ENCODE measurements around the gene COX7A2L.

COX7A2L gene

GRCh38 chr2:42310007-42310515 is 51.0 kb downstream of the COX7A2L start:
- Histone ChIP-seq H3K4me2 (ENCODE audit: low read length) (no peak overlapping the region), H3K36me3 (ENCODE audit: insufficient read depth, low read length) (peaks cover 11% of the 10 kb centered on the region; the same call in 1 of the 2 replicates), H3K9ac (ENCODE audit: low read length) (no peak overlapping the region), H3K27me3 (ENCODE audit: insufficient read depth, low read length) (no peaks in the 10 kb centered on the region), H2AFZ (ENCODE audit: low read length) (no peak overlapping the region), H3K4me1 (ENCODE audit: insufficient read depth, low read length, severe bottlenecking) (no peaks in the 10 kb centered on the region), H3K79me2 (ENCODE audit: insufficient read depth, low read length) (no peaks in the 10 kb centered on the region), H3K27ac (ENCODE audit: low read depth, low read length, poor library complexity, severe bottlenecking) (no peak overlapping the region), H4K20me1 (ENCODE audit: insufficient read depth, low read length) (no peaks in the 10 kb centered on the region), H3F3A (ENCODE audit: insufficient read depth, low read length) (no peaks in the 10 kb centered on the region), H3K9me3 (ENCODE audit: low read length) (no peaks in the 10 kb centered on the region), H3K9me2 (ENCODE audit: low read depth, low read length) (no peaks in the 10 kb centered on the region), H3K4me3 (ENCODE audit: low read depth, low read length, poor library complexity, severe bottlenecking) (no peak overlapping the region)
- TF ChIP-seq, protein P1, sequence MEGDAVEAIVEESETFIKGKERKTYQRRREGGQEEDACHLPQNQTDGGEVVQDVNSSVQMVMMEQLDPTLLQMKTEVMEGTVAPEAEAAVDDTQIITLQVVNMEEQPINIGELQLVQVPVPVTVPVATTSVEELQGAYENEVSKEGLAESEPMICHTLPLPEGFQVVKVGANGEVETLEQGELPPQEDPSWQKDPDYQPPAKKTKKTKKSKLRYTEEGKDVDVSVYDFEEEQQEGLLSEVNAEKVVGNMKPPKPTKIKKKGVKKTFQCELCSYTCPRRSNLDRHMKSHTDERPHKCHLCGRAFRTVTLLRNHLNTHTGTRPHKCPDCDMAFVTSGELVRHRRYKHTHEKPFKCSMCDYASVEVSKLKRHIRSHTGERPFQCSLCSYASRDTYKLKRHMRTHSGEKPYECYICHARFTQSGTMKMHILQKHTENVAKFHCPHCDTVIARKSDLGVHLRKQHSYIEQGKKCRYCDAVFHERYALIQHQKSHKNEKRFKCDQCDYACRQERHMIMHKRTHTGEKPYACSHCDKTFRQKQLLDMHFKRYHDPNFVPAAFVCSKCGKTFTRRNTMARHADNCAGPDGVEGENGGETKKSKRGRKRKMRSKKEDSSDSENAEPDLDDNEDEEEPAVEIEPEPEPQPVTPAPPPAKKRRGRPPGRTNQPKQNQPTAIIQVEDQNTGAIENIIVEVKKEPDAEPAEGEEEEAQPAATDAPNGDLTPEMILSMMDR (IDR thresholded peaks at IDR 0.05; ENCODE audit: low read length): no peak
- no peak for TF ChIP-seq EZH2 (IDR thresholded peaks at IDR 0.05; ENCODE audit: borderline replicate concordance, low read length)

DNA sequence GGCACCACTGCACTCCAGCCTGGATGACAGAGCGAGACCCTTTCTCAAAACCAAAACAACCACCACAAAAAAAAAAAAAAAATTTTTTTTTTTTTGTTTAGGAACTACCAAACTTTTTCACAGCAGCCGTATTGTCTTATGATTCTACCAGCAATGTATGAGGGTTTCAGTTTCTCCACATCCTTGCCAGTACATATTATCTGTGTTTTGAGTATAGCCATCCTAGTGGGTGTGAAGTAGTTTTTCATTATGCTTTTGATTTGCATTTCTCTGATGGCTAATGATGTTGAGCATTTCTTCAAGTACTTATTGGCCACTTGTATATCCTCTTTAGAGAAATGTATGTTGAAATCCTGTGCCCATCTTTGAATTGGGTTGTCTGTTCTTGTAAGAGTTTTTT is 51.7 kb downstream of the COX7A2L start:
- Histone ChIP-seq H3K4me1 (ENCODE audit: insufficient read depth, low read length, severe bottlenecking) (no peaks in the 10 kb centered on the region), H3K36me3 (ENCODE audit: insufficient read depth, low read length) (peaks cover 14% of the 10 kb centered on the region), H3K4me2 (ENCODE audit: low read length) (no peak overlapping the region), H4K20me1 (ENCODE audit: insufficient read depth, low read length) (no peaks in the 10 kb centered on the region), H3F3A (ENCODE audit: insufficient read depth, low read length) (no peaks in the 10 kb centered on the region), H3K79me2 (ENCODE audit: insufficient read depth, low read length) (no peaks in the 10 kb centered on the region), H3K4me3 (ENCODE audit: low read depth, low read length, poor library complexity, severe bottlenecking) (no peak overlapping the region), H3K9ac (ENCODE audit: low read length) (no peak overlapping the region), H3K9me2 (ENCODE audit: low read depth, low read length) (no peaks in the 10 kb centered on the region), H3K9me3 (ENCODE audit: low read length) (no peaks in the 10 kb centered on the region), H3K27ac (ENCODE audit: low read depth, low read length, poor library complexity, severe bottlenecking) (no peak overlapping the region), H2AFZ (ENCODE audit: low read length) (no peak overlapping the region), H3K27me3 (ENCODE audit: insufficient read depth, low read length) (no peaks in the 10 kb centered on the region)
- no peak for TF ChIP-seq EZH2 (IDR thresholded peaks at IDR 0.05; ENCODE audit: borderline replicate concordance, low read length)
- TF ChIP-seq, protein P1 (IDR thresholded peaks at IDR 0.05; ENCODE audit: low read length): no peak

DNA sequence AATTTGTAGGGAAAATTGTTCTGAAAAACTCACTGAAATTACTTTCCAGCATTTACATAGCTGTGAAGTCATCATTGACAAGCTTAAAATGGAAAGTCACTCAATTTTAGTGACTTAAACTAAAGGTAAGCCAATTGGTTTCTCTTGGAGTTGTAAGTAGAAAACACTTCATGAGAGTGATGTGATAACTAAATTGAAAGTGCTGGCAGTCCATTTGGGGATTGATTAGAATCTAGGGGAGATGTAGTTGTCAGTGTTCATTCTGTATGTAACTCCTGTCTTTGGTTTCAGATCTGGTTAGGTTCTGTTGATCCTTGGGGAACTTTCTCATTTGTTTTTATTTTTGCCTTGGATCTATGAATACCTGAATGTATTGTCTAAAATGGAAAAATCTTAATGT is 53.8 kb downstream of the COX7A2L start:
- no peaks in the 10 kb centered on the region for H3K79me2 ChIP-seq (ENCODE audit: insufficient read depth, low read length)
- peaks cover 22% of the 10 kb centered on the region for H3K36me3 ChIP-seq (ENCODE audit: insufficient read depth, low read length)
- H3K9me3 ChIP-seq (ENCODE audit: low read length): no peaks in the 10 kb centered on the region
- H2AFZ ChIP-seq (ENCODE audit: low read length): no peak overlapping the region
- no peaks in the 10 kb centered on the region for H4K20me1 ChIP-seq (ENCODE audit: insufficient read depth, low read length)
- TF ChIP-seq EZH2 (IDR thresholded peaks at IDR 0.05; ENCODE audit: borderline replicate concordance, low read length): no peak
- TF ChIP-seq, protein P1 (IDR thresholded peaks at IDR 0.05; ENCODE audit: low read length): no peak
- H3K4me2 ChIP-seq (ENCODE audit: low read length): no peak overlapping the region
- no peaks in the 10 kb centered on the region for H3K27me3 ChIP-seq (ENCODE audit: insufficient read depth, low read length)
- no peaks in the 10 kb centered on the region for H3K9me2 ChIP-seq (ENCODE audit: low read depth, low read length)
- H3K9ac ChIP-seq (ENCODE audit: low read length): no peak overlapping the region
- no peaks in the 10 kb centered on the region for H3F3A ChIP-seq (ENCODE audit: insufficient read depth, low read length)
- H3K4me1 ChIP-seq (ENCODE audit: insufficient read depth, low read length, severe bottlenecking): no peaks in the 10 kb centered on the region
- H3K4me3 ChIP-seq (ENCODE audit: low read depth, low read length, poor library complexity, severe bottlenecking): no peak overlapping the region
- H3K27ac ChIP-seq (ENCODE audit: low read depth, low read length, poor library complexity, severe bottlenecking): no peak overlapping the region
